Fibroblast of the conjunctiva (primary cell): Measurements from ENCODE around the gene MYOM1.
"Not testable (repeated sequence)": the region's sequence is repeated elsewhere in the genome, so short reads cannot be mapped to it uniquely, and the experiment has no call there.

Source experiments
- DNase-seq: peaks from one replicate; pipeline ENCODE4 v3.0.0-alpha.2; 2010; ENCODE audit warnings: low read depth

The MYOM1 gene

DNA sequence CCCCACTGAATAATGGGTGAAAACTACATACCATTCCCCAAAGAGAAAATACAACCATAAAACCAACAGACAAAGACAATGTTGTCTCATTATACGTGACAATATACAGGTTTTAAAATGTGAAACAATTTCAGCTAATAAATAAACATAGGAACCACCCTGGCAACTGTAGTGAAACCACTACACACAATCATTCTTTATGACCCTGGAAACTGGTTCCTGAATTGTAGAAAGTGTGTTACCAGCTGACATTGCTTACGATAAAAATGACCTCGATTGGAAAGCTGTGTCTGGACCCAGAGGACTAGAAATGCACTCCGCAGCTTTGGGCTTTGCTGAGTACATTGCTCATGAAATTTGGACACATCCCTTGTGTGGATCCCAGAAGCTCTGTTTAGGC, 132.9 kb downstream of the MYOM1 start:
- no peak for DNase-seq

- no peak for DNase-seq
These were observed 134.2 kb downstream of the MYOM1 start for GRCh38 chr18:3085612-3086011.

DNA sequence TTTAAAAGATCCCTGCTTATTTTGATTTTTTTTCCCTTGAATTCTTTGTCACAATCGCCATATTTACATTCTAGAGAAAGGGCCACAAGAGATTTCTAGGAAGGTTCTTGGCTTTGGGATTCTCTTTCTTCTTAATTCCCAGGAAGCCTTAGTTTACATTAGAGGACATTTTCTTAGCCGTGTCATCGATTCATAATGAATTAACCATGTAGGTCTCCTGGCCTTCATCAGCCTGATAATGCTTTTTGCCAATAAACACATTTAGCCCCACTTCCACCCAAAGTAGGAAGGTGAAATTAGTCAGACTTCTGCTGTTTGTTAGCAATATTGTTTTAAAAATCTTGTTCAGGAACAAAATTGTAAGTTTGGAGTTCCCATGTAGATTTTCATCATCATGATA, 135.6 kb downstream of the MYOM1 start:
- DNase-seq: no peak

GRCh38 chr18:3083766-3084165, 136.0 kb downstream of the MYOM1 start:
- no peak for DNase-seq

- DNase-seq: no peak
These were observed 138.2 kb downstream of the MYOM1 start for GRCh38 chr18:3081584-3081991.

DNA sequence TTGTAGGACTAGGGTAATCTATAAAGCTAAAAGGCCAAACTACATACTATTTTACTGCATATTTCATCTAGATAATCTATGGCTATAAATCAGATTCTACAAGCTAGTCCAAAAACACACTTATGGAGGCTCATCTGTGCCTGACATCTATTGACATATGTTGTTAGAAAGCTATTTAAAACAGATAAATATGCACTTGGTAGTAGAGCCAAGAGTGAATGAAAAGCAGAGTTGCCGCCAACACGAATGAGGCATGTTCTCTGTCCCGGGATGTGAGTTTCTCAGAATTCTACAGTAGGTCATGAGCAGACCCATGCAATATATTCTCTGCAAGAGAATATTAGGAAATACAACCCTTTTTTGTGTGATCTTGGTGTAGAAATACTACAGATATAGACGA, 140.1 kb downstream of the MYOM1 start:
- no peak for DNase-seq

- no peak for DNase-seq
These were observed 144.3 kb downstream of the MYOM1 start for GRCh38 chr18:3075491-3075890.

- DNase-seq: no peak
These were observed 145.7 kb downstream of the MYOM1 start for GRCh38 chr18:3074087-3074486.

DNA sequence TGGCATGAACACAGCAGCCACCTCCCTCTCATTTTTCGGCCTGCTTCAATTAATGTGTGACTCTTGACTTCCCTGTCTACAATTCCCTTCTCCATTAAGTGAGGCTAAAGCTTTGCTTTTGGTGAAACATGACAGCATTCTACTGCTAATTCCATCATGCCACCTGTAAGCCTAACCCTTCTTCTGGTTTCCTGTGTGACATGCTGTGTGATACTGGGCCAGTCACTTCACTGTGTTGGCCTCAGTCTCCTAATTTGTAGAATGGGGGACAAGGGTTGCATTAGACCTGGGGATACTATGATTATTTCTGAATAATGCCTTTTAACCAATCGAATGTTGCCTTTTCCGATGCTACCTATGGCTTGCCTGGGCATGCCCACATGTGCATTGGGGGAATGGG, 146.4 kb downstream of the MYOM1 start:
- DNase-seq: not testable (repeated sequence)

GRCh38 chr18:3071676-3072075, 148.1 kb downstream of the MYOM1 start:
- no peak for DNase-seq

GRCh38 chr18:3069671-3070433, 149.9 kb downstream of the MYOM1 start:
- DNase-seq: no peak

GRCh38 chr18:3067722-3068121, 152.0 kb downstream of the MYOM1 start:
- no peak for DNase-seq

GRCh38 chr18:3067165-3067661, 152.6 kb downstream of the MYOM1 start:
- no peak for DNase-seq

GRCh38 chr18:3066341-3067110, 153.2 kb downstream of the MYOM1 start:
- DNase-seq: no peak

DNA sequence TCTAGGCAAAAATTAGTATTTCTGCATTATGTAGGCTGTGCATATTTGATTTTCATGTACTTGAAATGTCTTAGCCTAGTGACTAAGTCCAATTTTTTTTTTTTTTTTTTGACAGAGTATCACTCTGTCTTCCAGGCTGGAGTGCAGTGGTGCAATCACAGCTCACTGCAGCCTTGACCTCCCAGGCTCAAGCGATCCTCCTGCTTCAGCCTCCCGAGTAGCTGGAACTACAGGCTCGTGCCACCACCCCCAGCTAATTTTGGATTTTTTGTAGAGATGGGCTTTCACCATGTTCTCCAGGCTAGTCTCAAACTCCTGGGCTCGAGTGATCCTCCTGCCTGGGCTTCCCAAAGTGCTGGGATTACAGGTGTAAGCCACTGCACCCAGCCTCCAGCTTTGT, 156.0 kb downstream of the MYOM1 start:
- DNase-seq: not testable (repeated sequence)

- peak; percentile 6 for DNase-seq
These were observed 156.7 kb downstream of the MYOM1 start for GRCh38 chr18:3062798-3063680.

- no peak for DNase-seq
These were observed 158.0 kb downstream of the MYOM1 start for GRCh38 chr18:3061581-3062312.

DNA sequence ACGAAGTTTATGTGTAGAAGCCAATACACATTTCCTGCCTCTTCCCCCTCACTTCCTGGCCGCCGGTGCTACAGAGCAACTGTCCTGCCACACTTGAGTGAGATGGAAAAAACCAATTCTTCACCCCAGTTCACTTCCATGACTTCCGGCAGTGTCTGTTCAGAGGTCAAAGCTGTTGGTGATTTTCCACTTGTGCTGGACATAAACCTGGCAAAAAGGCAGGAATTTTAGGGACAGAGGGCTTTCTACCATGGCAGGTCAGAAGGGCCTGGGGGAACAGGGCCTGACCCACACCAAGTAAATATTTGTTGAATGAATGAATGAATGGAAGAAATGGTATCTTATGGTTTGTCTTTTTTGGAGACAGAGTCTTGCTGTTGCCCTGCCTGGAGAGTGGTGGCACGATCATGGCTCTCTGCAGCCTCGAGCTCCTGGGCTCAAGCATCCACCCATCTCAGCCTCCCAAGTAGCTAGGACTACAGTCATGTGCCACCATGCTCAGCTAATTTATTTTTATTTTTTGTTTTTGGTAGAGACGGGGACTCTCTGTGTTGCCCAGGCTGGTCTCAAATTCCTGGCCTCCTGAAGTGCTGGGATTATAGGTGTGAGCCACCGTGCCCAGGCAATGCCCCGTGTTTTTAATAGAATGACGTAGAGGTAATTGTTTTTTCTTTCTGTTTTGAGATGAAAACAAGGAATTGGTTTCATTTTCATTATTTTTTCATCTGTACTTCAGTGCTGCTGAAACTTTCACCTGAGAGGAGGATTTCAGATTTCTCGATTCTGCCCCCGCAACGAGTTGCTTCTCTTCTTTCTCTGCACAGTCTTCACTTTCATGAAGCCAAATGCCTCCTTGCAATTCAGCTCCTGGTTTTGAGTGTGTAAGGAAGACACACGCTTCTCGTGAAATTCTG, 158.8 kb downstream of the MYOM1 start:
- no peak for DNase-seq

GRCh38 chr18:3059272-3059671, 160.5 kb downstream of the MYOM1 start:
- no peak for DNase-seq
